HL-60 (cell line): ENCODE measurements around the gene PDSS2.
"Not testable (repeated sequence)": the region's sequence is repeated elsewhere in the genome, so short reads cannot be mapped to it uniquely, and the experiment has no call there.

Source experiments
- DNase-seq, 2 experiments: peaks; one replicate each; pipeline ENCODE4 v3.0.0-alpha.2; 2010 to 2020; ENCODE audit warnings: low read depth in 1 of 2, low spot score in 1 of 2
- H3K27ac ChIP-seq: fragments of 250-450 bp; sonication (Bioruptor Pico); replicated peaks from 2 replicates; pipeline ENCODE4 v1.5.1; 2020; ENCODE audit warnings: mild to moderate bottlenecking, moderate library complexity
- H3K27me3 ChIP-seq: fragments of 250-450 bp; sonication (Bioruptor Pico); 2 replicates; pipeline ENCODE4 v1.5.1; 2021; ENCODE audit warnings: mild to moderate bottlenecking, moderate library complexity; ENCODE audit not compliant: insufficient read depth, poor library complexity, severe bottlenecking
- H3K4me3 ChIP-seq: replicated peaks from 2 replicates; pipeline ENCODE4 v1.5.1; 2011; ENCODE audit warnings: mild to moderate bottlenecking, control low read depth, low read length; ENCODE audit not compliant: insufficient read depth
- GABPA ChIP-seq: IDR thresholded peaks from 2 replicates; pipeline ENCODE4 v1.6.1; 2012; ENCODE audit warnings: low read depth
- POLR2AphosphoS5 ChIP-seq: IDR thresholded peaks from 2 replicates; pipeline ENCODE4 v1.6.1; 2012; ENCODE audit warnings: low read depth
- SPI1 ChIP-seq: IDR thresholded peaks from 2 replicates; pipeline ENCODE4 v1.6.1; 2012; ENCODE audit warnings: low read depth, mild to moderate bottlenecking, borderline replicate concordance
- TF ChIP-seq, protein P1 (sequence below): IDR thresholded peaks from 2 replicates; pipeline ENCODE4 v1.6.1; 2012; ENCODE audit warnings: low read depth; ENCODE audit not compliant: insufficient replicate concordance
- TF ChIP-seq, protein P2 (sequence below): IDR thresholded peaks from one replicate; pipeline ENCODE4 v1.5.1; 2011; ENCODE audit warnings: low read length, control low read depth, inconsistent platforms; ENCODE audit not compliant: insufficient read depth

The PDSS2 gene

DNA sequence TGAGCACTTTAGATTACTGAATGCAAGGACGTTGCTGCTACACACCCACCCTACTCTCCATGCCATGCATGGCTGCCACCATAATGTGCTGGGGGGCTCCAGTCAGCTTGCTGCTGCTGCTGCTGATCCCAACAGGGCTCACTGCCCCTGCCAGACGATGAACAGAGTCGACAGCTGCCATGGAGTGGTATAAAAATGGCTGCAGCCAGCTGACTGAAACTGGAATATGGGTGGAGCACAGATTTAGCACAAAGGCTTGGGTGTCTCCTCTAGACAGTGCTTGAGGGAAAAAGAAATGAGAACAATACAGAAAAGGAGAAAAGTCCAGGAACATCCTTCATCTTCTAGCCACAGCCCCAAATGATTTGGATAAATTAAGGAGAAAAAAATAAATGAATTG, 150.7 kb downstream of the PDSS2 start:
- H3K27me3 ChIP-seq = no peaks in the 10 kb centered on the region
- no peak overlapping the region for H3K27ac ChIP-seq
- no peak for DNase-seq
- TF ChIP-seq SPI1 (no peak), POLR2AphosphoS5 (no peak), GABPA (no peak)
- TF ChIP-seq, protein P1, sequence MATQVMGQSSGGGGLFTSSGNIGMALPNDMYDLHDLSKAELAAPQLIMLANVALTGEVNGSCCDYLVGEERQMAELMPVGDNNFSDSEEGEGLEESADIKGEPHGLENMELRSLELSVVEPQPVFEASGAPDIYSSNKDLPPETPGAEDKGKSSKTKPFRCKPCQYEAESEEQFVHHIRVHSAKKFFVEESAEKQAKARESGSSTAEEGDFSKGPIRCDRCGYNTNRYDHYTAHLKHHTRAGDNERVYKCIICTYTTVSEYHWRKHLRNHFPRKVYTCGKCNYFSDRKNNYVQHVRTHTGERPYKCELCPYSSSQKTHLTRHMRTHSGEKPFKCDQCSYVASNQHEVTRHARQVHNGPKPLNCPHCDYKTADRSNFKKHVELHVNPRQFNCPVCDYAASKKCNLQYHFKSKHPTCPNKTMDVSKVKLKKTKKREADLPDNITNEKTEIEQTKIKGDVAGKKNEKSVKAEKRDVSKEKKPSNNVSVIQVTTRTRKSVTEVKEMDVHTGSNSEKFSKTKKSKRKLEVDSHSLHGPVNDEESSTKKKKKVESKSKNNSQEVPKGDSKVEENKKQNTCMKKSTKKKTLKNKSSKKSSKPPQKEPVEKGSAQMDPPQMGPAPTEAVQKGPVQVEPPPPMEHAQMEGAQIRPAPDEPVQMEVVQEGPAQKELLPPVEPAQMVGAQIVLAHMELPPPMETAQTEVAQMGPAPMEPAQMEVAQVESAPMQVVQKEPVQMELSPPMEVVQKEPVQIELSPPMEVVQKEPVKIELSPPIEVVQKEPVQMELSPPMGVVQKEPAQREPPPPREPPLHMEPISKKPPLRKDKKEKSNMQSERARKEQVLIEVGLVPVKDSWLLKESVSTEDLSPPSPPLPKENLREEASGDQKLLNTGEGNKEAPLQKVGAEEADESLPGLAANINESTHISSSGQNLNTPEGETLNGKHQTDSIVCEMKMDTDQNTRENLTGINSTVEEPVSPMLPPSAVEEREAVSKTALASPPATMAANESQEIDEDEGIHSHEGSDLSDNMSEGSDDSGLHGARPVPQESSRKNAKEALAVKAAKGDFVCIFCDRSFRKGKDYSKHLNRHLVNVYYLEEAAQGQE = no peak
- TF ChIP-seq, protein P2, sequence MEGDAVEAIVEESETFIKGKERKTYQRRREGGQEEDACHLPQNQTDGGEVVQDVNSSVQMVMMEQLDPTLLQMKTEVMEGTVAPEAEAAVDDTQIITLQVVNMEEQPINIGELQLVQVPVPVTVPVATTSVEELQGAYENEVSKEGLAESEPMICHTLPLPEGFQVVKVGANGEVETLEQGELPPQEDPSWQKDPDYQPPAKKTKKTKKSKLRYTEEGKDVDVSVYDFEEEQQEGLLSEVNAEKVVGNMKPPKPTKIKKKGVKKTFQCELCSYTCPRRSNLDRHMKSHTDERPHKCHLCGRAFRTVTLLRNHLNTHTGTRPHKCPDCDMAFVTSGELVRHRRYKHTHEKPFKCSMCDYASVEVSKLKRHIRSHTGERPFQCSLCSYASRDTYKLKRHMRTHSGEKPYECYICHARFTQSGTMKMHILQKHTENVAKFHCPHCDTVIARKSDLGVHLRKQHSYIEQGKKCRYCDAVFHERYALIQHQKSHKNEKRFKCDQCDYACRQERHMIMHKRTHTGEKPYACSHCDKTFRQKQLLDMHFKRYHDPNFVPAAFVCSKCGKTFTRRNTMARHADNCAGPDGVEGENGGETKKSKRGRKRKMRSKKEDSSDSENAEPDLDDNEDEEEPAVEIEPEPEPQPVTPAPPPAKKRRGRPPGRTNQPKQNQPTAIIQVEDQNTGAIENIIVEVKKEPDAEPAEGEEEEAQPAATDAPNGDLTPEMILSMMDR = no peak
- H3K4me3 ChIP-seq = no peak overlapping the region

DNA sequence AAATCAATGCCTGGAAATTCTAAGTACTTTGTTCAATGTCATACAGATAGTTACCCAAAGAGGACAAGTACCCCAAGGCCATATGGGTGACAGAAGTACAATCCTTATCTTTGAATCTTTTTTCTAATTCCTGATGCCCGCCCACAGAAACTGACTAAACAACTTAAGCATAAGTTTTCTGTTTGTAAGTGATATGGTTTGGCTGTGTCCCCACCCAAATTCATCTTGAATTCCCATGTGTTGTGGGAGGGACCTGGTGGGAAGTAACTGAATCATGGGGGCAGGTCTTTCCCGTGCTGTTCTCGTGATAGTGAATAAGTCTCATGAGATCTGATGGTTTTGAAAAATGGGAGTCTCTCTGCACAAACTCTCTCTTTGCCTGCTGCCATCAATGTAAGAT, 153.4 kb downstream of the PDSS2 start:
- H3K27me3 ChIP-seq, H3K27ac ChIP-seq, DNase-seq, H3K4me3 ChIP-seq: not testable (repeated sequence)

DNA sequence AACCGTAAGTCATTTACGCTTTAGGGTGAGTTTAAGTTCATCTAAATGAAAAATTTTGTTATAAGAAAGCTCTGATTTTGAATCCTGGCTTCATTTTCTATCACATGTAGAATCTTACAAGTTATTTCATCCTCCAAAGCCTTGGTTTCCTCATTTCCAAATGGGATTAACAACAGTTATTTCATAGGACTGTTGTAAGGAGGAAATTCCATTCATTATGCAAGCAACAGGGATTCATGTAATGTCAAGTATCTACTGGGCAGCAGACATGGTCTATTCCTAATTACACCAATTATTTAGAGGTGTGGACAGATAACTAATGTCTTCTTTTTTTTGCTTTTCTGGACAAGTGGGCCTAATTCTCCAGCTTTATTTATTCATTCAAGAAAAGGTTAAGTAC, 154.0 kb downstream of the PDSS2 start:
- H3K27me3 ChIP-seq = no peaks in the 10 kb centered on the region
- TF ChIP-seq, protein P2 = no peak
- TF ChIP-seq POLR2AphosphoS5 = no peak
- H3K4me3 ChIP-seq = no peak overlapping the region
- DNase-seq = no peak
- no peak overlapping the region for H3K27ac ChIP-seq

DNA sequence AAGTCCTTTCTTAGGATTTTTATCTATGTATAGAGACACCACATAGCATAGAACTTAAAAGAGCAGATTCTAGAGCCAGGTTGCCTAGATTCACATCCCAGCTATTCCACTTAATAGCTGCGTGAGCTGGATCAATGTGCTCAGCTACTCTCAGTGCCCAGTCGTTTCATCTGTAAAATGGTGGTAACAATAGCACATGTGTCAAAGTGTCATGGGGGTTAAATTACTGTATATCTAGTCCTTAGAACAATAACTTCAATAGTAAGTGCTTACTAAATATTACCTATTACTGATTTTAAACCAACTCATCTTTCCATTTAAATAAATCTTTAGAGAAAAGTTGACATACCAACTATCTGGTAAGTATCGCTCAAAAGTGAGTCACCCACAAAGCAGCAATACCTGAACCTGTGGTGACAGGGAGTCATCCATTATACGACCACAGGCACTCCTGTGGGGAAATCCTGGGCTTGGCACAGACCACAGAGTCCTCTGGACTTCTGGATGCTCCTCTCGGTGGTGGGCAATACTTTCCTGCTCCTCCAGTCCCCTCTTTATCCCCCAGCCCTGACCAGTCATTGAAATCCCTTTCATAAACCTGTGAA, 154.8 kb downstream of the PDSS2 start:
- no peak for DNase-seq
- no peak overlapping the region for H3K27ac ChIP-seq
- H3K4me3 ChIP-seq = no peak overlapping the region
- no peaks in the 10 kb centered on the region for H3K27me3 ChIP-seq
- TF ChIP-seq POLR2AphosphoS5 (no peak), SPI1 (no peak), GABPA (no peak)
- TF ChIP-seq, protein P2 = no peak
- TF ChIP-seq, protein P1 = no peak
